ENCODE measurements around the gene SSBP3. TPM values are rescaled to one million over a fixed set of nuclear protein-coding genes. Genes with fewer than 3 reads are reported as not detected.

Gene SSBP3
- total RNA-seq, 2 experiments from 2014 or later, result 90.0 TPM

DNA sequence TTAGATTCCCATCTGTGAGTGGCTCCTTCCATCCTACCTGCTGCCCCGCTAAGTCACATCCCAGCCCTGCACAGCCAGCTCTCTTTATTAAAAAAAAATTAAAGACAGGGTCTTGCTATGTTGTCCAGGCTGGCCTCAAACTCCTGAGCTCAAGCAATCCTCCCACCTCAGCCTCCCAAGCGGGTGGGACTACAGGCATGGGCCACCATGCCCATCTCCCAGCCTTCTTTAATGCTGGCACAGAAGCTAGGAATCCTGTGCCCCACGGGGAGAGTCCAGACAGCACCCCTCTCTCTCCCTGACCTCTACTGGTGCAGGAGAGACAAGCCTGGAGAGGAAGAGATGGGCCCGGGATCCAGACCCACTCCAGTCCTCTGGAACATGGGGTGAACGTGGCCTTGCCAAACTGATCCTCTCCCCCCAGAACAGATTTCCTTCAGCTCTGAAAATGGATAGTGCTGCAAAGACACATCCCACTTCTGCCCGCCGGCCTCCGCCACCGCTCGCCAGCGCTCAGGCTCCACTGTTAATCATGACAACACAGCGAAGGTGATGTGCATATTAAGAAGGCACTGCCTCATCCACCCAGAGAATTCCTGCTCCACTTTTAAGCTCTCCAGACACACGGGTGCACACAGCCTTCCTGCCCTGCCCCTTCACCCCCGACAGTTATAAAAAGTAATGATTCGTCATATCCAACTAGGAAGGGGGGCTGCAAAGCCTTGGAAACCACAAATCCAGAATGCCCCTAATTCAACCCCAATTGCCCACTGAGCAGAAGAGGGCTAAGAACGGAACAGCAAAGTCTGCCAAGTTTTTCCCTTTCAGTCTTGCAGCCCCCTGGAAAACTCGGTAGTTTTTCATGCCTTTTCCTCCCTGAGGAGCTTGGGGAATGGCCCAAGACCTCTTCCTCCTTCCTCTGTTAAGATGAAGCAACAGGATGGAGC, 138.1 kb downstream of the SSBP3 start:
- Mint-ChIP-seq H3K27ac (no peak overlapping the region), H3K4me1 (peaks cover 15% of the 10 kb centered on the region), H3K4me3 (no peak overlapping the region), H3K9me3 (no peaks in the 10 kb centered on the region), H3K36me3 (ENCODE audit: low read depth) (no peaks in the 10 kb centered on the region), H3K27me3 (no peaks in the 10 kb centered on the region)
- ChIA-PET POLR2A (interaction anchor here (1.6 kb wide), 1 partner anchor 9 kb away, joined by 5 read pairs; no protein-coding TSS in a partner anchor), CTCF (interaction anchor here (1.2 kb wide), 1 partner anchor 87 kb away, joined by 4 read pairs; no protein-coding TSS in a partner anchor)
- no peak for DNase-seq

DNA sequence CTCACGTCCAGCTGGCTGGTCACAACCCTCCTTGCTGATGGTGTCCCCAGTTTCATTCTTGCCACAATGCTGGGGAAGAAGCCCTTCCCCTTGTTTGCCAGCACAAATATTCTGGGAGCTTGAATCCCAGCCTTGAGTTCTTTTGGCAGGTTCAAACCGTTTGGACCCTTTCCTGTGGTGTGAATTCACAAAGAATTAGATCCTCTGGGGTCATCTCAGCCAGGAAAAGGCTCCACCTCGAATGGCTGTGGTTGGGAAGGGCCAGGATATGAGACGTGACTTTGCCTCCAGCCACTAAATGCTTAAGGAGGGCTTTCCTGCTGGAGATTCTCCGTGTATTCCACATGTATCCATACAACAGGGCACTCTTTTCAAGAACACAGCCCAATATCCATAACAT, 139.3 kb downstream of the SSBP3 start:
- CTCF ChIA-PET, result no interaction called here
- DNase-seq, result no peak
- no peaks in the 10 kb centered on the region for H3K27me3 Mint-ChIP-seq

DNA sequence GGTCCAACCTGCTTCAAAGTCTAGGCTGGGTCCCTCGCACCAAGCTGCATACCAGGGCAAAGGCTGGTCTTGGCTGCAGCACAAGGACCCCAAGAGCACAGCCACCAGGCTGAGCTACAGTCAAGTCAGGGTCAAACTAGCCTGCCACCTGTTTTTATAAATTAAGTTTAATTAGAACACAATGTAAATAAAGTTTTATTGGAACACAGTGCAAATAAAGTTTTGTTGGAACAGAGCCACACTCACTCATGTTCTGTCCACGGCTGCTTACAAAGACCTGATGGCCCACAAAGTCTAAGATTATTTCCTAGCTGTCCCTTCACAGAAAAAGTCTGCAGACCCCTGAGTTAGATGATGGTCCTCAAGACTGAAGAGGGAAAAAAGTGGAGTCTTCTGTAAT, 140.0 kb downstream of the SSBP3 start:
- ChIA-PET CTCF (no interaction called here), POLR2A (no interaction called here)
- no peak for DNase-seq
- Mint-ChIP-seq H3K9me3 (no peaks in the 10 kb centered on the region), H3K4me1 (peaks cover 16% of the 10 kb centered on the region), H3K36me3 (ENCODE audit: low read depth) (peaks cover 3% of the 10 kb centered on the region), H3K27ac (no peak overlapping the region), H3K27me3 (no peaks in the 10 kb centered on the region), H3K4me3 (no peak overlapping the region)

More for the DNA sequence above, 139.3 kb downstream of the SSBP3 start:
- Mint-ChIP-seq H3K27ac (no peak overlapping the region), H3K36me3 (ENCODE audit: low read depth) (peaks cover 3% of the 10 kb centered on the region), H3K4me3 (no peak overlapping the region), H3K4me1 (peaks cover 16% of the 10 kb centered on the region), H3K9me3 (no peaks in the 10 kb centered on the region)
- POLR2A ChIA-PET, result interaction anchor here (1.6 kb wide), 1 partner anchor 10 kb away, joined by 5 read pairs; no protein-coding TSS in a partner anchor

DNA sequence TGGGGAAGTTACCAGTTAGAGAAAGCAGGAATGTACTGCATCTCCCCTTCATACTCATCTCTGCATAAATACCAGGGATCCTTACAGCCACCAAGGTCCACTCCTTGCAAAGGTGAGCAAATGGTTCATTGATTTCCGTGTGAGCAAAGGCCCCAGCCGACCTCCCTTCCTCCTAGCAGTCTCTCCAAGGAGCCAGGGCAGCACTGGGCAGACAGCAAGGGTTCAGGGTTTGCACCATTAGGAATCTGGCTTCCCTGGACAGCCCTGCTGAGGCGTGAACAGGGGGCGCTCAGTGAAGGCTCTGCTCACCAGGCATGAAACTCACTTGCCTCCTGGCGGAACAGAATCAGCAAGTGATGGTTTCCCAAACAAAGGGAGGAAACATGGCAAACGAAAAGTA, 140.5 kb downstream of the SSBP3 start:
- H3K36me3 Mint-ChIP-seq (ENCODE audit: low read depth), result peaks cover 3% of the 10 kb centered on the region
- no peak for DNase-seq
- H3K9me3 Mint-ChIP-seq, result no peaks in the 10 kb centered on the region
- no peak overlapping the region for H3K27ac Mint-ChIP-seq
- H3K27me3 Mint-ChIP-seq, result no peaks in the 10 kb centered on the region
- H3K4me1 Mint-ChIP-seq, result peaks cover 16% of the 10 kb centered on the region
- CTCF ChIA-PET, result no interaction called here
- POLR2A ChIA-PET, result no interaction called here
- no peak overlapping the region for H3K4me3 Mint-ChIP-seq

DNA sequence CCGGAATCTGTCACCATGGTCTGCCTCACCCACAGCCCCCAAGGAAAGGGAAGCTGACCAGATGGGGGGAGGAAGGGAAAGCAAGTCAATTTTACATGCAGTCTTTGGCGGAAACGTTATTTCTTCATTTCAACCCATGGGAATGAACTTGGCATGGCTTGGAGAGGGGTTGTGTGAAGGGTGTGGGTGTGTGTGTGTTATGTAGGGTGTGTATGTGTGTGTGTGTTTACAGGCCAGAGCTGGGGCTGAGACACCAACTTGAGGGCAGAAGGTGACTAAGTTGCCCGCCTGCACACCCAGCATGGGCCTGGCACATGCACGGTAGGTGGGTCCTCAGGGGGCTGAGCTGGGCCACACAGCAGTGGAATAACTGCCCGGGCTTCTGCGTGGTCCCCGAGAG, 141.1 kb downstream of the SSBP3 start:
- Mint-ChIP-seq H3K9me3 (no peaks in the 10 kb centered on the region), H3K36me3 (ENCODE audit: low read depth) (peaks cover 3% of the 10 kb centered on the region), H3K4me1 (peaks cover 16% of the 10 kb centered on the region), H3K4me3 (no peak overlapping the region), H3K27ac (no peak overlapping the region), H3K27me3 (no peaks in the 10 kb centered on the region)
- DNase-seq, result no peak
- CTCF ChIA-PET, result no interaction called here
- POLR2A ChIA-PET, result no interaction called here

DNA sequence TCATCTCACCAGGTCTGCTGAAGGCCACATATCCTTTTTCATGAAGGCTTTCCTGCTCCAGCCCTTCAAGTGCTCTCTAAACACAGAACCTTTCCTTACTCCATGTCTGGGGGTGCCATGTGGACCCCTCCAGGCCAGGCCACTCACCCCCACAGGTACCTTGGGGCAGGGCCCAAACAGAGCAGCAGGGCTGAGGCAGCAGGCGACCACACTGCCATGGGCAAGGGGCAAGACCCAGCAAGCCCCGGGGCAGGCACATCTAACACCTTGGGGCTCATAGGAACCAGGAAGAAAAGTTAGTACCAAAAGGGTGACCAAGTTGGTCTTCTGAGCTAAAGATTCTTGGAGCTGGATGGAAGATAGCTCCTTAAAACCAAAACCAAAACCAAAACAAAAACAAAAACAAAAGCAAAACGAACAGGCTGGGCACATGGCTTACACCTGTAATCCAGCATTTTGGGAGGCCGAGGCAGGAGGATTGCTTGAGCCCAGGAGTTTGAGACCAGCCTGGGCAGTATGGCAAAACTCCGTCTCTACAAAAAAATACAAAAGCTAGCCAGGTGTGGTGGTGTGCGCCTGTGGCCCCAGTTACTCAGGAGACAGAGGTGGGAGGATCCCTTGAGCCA, 142.5 kb downstream of the SSBP3 start:
- peak overlapping the region; percentile 7 for H3K4me3 Mint-ChIP-seq

DNA sequence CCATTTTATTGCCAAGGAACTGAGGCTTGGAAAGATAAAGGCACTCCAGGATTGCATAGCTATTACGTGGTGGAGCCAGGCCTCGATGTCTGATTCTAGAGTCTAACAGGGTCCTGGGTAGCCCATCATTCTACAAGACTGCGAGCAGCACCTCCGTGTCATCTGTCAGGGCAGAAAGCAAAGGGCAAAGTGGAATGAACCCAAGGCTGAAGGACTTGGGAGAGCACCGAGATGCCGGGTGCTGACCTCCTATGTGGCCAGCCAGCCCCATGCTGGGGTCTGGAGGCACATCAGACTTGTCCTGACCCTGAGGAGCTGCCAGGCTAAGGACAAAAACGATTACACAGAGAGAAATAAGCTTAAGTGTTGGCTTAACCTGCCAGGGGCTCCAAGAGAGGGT, 143.9 kb downstream of the SSBP3 start:
- Mint-ChIP-seq H3K27ac (no peak overlapping the region), H3K4me3 (no peak overlapping the region), H3K27me3 (no peaks in the 10 kb centered on the region), H3K9me3 (no peaks in the 10 kb centered on the region), H3K4me1 (peaks cover 19% of the 10 kb centered on the region), H3K36me3 (ENCODE audit: low read depth) (peaks cover 3% of the 10 kb centered on the region)
- DNase-seq, result no peak
- CTCF ChIA-PET, result no interaction called here
- POLR2A ChIA-PET, result interaction anchor here (1.0 kb wide), 1 partner anchor 62 kb away, joined by 3 read pairs; the partner anchor contains the start of gene MRPL37

More for the DNA sequence above, 142.5 kb downstream of the SSBP3 start:
- Mint-ChIP-seq H3K36me3 (ENCODE audit: low read depth) (peaks cover 3% of the 10 kb centered on the region), H3K27ac (peak overlapping the region; percentile 56), H3K4me1 (peaks cover 16% of the 10 kb centered on the region), H3K27me3 (no peaks in the 10 kb centered on the region), H3K9me3 (no peaks in the 10 kb centered on the region)
- DNase-seq, result no peak
- ChIA-PET CTCF (interaction anchor here (0.7 to 1.4 kb wide), 2 partner anchors 11 to 82 kb away, joined by 4 read pairs; no protein-coding TSS in a partner anchor), POLR2A (no interaction called here)

DNA sequence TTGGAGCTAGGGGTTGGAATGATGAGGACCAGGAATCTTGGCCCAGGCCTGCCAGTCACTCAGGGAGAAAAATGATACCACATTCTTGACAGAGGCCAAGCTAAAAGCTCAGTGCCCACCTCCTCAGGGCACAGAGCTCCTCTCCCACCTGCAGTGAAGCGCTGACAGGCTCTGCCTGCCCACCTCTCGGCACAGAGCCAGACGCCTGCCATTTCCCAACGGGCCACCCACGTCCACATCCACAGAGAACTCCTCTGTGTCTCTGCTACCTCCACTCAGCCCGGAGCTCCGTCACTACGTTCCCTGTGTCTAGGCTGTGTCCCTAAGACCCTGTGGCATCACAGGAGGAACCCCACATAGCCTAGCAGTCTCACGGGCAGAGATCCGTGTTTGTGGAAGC, 145.4 kb downstream of the SSBP3 start:
- Mint-ChIP-seq H3K27ac (no peak overlapping the region), H3K27me3 (no peaks in the 10 kb centered on the region), H3K9me3 (no peaks in the 10 kb centered on the region), H3K36me3 (ENCODE audit: low read depth) (peaks cover 3% of the 10 kb centered on the region), H3K4me1 (peaks cover 20% of the 10 kb centered on the region), H3K4me3 (no peak overlapping the region)
- CTCF ChIA-PET, result no interaction called here
- no peak for DNase-seq
- POLR2A ChIA-PET, result no interaction called here

DNA sequence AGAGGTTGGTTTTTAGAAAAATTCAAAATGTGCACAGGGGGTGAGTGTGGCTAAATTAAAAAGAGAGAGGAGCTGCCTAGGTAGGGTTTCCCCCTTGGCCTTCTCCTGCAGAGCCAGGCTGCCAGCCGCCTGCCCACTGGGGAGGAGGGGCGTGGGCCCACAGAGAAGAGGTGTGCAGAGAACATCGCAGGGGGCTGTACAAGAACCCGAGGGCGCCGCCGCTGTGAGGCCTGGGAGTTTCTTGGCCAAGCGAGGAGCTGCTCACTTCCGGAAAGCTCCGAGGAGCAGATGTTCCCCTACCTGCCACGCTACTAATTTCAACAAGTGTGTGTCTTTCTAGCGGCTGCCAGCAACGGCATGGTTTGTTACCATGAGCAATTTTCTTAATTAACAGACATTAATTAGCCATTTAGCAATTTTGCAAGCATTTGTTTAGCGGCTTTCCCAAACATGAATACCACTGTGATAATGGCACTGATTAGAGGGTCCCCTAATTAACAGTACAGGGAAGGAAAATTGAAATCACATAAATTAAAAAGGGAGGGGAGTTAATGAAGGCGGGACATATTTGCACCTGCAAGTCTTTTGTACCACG, 146.6 kb downstream of the SSBP3 start:
- POLR2A ChIA-PET, result no interaction called here
- H3K4me1 Mint-ChIP-seq, result peaks cover 16% of the 10 kb centered on the region
- DNase-seq, result no peak
- H3K36me3 Mint-ChIP-seq (ENCODE audit: low read depth), result peaks cover 3% of the 10 kb centered on the region
- no peak overlapping the region for H3K4me3 Mint-ChIP-seq
- CTCF ChIA-PET, result interaction anchor here (0.9 kb wide), 1 partner anchor 185 kb away, joined by 3 read pairs; no protein-coding TSS in a partner anchor
- no peaks in the 10 kb centered on the region for H3K27me3 Mint-ChIP-seq
- H3K27ac Mint-ChIP-seq, result no peak overlapping the region
- no peaks in the 10 kb centered on the region for H3K9me3 Mint-ChIP-seq

DNA sequence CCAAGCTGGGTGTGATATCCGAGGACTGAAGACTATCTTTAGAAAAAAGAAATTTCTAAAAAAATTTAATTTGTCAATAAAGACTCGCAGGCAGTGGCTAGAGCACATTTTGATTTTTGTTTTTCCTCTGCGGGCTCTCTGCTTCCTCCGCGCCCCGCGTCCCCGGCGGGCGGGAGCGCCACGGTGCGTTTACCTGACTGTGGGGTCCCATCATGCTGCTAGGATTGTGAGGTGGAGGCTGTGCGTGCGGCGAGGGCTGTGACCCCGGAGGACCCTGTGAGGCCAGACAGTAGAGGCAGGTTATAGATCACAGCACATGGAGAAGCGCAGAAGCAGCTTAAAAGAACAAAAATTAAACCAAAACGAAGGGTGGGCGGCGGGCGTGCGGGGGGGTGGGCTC, 148.3 kb downstream of the SSBP3 start:
- H3K4me3 Mint-ChIP-seq, result no peak overlapping the region
- DNase-seq, result no peak
- H3K4me1 Mint-ChIP-seq, result peaks cover 5% of the 10 kb centered on the region
- H3K9me3 Mint-ChIP-seq, result no peaks in the 10 kb centered on the region
- ChIA-PET CTCF (no interaction called here), POLR2A (no interaction called here)
- H3K27ac Mint-ChIP-seq, result no peak overlapping the region
- H3K36me3 Mint-ChIP-seq (ENCODE audit: low read depth), result peaks cover 2% of the 10 kb centered on the region
- H3K27me3 Mint-ChIP-seq, result no peaks in the 10 kb centered on the region

DNA sequence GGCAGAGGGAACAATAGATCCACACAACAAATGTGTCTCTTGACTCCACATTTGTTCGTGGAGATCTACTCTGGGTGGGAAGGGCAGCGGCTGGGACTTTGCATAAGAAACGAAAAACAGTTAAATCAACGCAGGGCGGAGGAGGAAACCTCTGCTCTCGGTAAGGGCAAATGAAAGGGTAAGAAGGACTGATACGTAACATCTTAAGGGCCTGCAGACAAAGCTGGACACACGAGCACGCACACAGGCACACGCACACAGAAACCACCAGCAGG, 148.9 kb downstream of the SSBP3 start:
- H3K4me3 Mint-ChIP-seq, result no peak overlapping the region
- H3K4me1 Mint-ChIP-seq, result peaks cover 8% of the 10 kb centered on the region
- POLR2A ChIA-PET, result no interaction called here
- CTCF ChIA-PET, result no interaction called here
- no peak overlapping the region for H3K27ac Mint-ChIP-seq
- DNase-seq, result no peak
- no peaks in the 10 kb centered on the region for H3K9me3 Mint-ChIP-seq
- no peaks in the 10 kb centered on the region for H3K27me3 Mint-ChIP-seq
- H3K36me3 Mint-ChIP-seq (ENCODE audit: low read depth), result peaks cover 3% of the 10 kb centered on the region

DNA sequence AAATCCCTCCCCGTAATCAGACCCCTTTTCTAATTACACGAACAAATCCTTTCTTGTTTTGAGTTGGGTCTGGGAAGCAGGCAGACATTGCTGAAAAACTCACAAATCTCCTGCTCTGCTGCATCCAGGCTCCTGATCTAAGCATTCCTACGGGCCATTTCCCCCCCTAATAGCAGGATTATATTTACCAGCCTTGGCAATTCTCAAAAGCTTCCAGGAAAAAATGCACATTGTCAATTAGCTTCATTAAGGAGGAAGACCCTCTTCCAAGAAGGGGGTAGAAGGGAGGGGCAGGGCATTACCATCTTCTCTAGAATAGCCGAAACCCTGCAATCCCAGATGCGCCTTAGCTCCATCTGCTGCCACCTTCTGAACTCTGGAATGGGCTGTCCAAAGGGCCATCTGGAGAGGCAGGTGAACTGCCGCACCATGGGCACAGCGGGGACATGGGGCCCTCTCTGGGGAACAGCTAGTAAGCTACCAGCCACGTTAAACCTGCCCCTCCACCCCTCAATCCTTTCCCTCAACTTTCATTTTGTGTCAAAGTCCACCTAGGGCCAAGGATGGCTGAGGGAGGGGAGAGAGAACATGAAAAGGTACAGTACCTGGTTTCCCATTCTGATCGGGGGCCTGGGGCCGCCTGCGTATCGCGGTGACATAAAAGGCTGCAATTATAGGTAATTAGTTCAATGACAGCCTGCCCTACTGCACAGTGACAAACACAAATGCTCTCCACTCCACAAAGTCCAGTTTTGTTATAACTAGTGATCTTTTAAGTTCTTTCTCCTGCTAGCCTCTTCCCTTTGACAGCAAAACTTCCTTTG, 149.5 kb downstream of the SSBP3 start:
- POLR2A ChIA-PET, result no interaction called here

More for the DNA sequence above, 149.5 kb downstream of the SSBP3 start:
- peaks cover 3% of the 10 kb centered on the region for H3K36me3 Mint-ChIP-seq (ENCODE audit: low read depth)
- H3K27me3 Mint-ChIP-seq, result no peaks in the 10 kb centered on the region
- H3K27ac Mint-ChIP-seq, result no peak overlapping the region
- no peak overlapping the region for H3K4me3 Mint-ChIP-seq
- no peak for DNase-seq
- CTCF ChIA-PET, result no interaction called here
- H3K9me3 Mint-ChIP-seq, result no peaks in the 10 kb centered on the region
- H3K4me1 Mint-ChIP-seq, result peaks cover 8% of the 10 kb centered on the region

Measured in activated CD4-positive, alpha-beta memory T cell treated with anti-CD3 and anti-CD28 coated beads, Interleukin-2, amount 10 ng/mL, durations not matched to agents 7 days and 5 days (primary cell).